NOMO-1 (cell line): ENCODE measurements around the gene OLIG1.

ENCODE experiments used
- DNase-seq, 2 experiments: peaks; one replicate each; lab custom pipeline; 2025; ENCODE audit not compliant: unreplicated experiment in 2 of 2; lab: John Stamatoyannopoulos, UW

The OLIG1 gene

DNA sequence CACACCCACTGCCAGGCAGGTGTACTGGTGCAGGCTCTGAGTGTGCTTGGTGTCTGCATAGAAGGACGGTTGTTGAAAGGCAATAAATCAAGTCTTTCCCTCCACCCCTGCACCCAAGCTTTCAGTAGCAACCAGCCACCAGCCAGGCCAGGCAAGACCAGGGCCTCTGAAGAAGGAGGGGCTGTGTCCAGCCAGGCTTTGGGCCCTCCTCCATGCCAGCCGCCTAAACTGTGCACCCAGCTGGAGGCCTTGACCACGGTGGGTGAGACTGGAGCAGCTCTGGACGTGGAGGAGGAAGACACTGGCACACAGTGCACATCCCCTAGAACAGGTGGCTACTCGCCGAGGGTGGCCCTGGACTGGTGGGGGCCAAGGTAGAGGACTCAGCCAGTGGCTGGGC lies 39.3 kb upstream of the OLIG1 start:
- peak; percentile 23 to 32 for DNase-seq

DNA sequence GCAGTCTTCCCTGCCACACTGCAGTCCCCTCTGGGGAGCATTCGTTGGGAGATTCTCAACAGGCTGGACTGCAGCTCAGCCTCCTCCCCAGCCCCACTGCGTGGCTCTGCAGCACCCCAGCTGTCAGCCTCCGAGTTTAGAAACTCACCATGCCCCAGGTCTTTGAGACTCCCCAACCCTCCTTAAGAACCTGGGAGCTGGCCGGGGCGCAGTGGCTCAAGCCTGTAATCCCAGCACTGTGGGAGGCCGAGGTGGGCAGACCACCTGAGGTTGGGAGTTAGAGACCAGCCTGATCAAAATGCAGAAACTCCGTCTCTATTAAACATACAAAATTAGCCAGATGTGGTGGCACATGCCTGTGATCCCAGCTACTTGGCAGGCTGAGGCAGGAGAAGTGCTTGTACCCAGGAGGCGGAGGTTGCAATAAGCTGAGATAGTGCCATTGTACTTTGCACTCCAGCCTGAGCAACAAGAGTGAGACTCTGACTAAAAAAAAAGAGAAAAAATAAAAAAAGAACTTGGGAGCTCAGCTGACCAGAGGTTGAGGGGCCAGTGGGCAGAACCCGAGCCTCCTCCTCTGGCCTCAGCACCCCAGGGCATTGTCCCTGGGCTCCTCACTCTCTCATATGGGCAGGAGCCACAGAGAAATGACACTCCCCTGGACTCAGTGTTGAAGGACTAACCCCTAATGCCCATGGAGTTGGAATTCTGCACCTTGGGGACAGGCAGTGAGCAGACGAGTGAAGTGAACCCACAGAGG lies 38.6 kb upstream of the OLIG1 start:
- DNase-seq: no peak

DNA sequence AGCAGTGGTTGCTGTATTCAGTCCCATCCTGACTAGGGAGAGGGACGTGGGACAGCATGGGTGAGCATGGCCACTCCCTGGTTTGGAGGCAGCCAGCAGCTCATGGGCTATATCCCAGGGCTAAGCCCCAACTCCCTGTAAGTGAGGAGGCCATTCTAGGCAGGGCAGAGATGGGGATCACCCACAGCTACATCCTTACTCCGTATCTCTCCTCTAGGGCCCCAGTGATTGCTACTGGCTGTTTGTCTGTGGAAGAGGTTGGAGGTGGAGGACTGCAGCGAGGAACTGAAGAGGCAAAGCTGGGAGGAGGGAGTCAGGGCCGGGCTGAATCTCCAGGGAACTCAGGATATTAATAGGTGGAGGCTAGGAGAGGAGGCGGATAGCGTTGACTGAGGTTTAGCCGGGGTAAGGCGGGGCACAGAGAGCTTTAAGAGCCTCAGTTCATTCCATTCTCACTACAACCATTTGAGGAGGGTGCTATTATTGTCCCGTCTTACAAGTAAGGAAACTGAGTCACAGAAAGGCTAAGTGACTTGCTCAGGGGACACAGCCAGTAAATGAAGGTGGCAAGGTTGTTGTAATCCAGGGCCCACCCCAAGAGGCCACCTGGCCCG lies 37.4 kb upstream of the OLIG1 start:
- no peak for DNase-seq

DNA sequence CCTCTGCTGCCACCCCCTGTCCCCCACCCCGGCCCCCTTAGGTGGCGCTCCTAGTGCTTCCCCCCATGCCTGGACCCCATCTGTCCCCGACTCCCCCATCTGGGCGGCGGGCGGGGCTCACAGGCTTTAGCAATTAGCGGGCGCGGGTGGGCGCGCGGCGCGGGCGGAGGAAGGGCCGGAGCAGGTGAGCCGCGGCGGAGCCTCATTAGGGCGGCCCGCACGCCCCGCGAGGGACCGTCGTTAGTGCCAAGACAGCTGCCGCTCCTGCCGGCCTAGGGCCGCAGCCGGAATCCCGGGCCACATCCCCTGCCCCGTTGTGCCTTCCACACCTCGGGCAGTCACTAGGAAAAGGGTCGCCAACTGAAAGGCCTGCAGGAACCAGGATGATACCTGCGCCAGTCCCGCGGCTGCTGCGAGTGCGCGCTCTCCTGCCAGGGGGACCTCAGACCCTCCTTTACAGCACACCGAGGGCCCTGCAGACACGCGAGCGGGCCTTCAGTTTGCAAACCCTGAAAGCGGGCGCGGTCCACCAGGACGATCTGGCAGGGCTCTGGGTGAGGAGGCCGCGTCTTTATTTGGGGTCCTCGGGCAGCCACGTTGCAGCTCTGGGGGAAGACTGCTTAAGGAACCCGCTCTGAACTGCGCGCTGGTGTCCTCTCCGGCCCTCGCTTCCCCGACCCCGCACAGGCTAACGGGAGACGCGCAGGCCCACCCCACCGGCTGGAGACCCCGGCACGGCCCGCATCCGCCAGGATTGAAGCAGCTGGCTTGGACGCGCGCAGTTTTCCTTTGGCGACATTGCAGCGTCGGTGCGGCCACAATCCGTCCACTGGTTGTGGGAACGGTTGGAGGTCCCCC lies 36.6 kb upstream of the OLIG1 start:
- no peak for DNase-seq

DNA sequence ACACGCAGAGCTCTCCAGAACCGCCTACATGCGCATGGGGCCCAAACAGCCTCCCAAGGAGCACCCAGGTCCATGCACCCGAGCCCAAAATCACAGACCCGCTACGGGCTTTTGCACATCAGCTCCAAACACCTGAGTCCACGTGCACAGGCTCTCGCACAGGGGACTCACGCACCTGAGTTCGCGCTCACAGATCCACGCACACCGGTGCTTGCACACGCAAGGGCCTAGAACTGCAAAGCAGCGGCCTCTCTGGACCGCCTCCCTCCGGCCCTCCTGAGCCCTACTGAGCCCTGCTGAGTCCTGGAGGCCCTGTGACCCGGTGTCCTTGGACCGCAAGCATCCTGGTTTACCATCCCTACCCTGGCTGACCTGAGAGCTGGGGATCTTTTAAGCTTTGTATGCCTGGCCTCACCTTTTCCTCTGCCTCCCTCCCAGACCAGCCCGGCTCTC lies 36.0 kb upstream of the OLIG1 start:
- DNase-seq: no peak

DNA sequence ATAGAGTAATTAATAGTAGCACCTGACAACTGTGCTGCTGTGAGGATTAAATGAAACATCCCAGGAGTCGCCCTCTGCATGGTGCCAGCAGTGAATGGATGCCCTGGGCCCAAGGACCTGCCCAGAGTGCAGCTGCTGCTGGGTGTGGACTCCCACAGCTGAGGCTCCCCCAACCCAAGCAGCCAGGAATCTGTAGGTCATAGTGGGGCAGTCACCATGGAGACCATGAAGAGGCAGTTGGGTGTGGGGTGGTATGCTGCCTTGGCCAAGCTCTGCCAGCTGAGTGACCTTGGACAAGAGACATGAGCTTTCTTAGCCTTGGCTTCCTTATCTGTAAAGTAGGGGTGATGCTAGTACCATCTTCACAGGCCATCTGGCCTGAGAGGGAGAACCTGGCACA lies 34.8 kb upstream of the OLIG1 start:
- DNase-seq: no peak

DNA sequence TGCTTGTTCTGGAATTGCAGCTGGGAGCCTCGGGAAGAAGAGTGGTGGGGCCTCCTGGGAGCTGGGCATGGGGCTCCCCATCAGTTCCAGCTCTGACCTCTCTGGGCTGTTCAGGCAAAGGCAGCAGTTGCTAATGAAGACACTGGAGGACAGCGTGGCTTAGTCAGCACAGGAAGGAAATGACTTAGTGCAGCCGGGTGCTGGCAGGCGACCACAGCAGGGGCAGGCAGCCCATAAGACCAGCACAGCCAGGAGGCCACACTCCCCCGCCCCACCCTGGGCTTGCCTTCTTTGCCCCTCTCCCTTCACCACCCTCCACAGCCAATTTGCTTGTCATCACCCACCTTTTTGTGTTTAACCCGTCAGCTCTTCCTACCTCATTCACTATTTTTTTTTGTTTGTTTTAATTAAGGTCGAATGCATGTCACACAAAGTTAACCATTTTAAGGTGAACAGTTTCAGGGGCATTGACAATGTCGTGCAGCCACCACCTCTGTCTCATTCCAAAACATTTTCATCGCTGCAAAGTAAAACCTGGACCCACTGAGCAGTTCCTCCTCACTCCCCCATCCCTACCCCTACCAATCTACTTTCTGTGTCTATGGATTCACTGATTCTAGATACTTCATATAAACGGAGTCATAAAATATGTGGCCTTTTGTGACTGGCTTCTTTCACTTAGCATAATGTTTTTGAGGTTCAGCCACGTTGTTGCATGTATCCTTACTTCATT lies 33.3 kb upstream of the OLIG1 start:
- DNase-seq: peak; percentile 82 to 86

DNA sequence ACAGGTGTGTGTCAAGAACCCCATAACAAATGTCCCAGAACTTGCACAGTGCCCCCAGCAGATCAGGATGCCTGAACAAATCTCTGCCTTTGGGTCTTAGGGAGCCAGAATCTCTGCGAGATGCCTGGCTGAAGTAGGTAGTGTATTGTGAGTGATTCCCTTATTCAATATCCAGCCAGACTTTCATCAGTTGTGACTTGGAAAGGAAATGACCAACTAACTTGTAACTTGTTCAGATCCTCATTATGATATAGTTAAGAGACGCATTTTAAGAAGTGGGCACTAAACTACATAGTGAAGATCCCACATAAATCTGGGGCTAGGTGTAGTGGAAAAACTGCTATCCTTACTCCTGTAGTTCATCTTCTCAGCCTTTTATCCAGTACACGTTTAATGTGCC lies 32.4 kb upstream of the OLIG1 start:
- DNase-seq: no peak

DNA sequence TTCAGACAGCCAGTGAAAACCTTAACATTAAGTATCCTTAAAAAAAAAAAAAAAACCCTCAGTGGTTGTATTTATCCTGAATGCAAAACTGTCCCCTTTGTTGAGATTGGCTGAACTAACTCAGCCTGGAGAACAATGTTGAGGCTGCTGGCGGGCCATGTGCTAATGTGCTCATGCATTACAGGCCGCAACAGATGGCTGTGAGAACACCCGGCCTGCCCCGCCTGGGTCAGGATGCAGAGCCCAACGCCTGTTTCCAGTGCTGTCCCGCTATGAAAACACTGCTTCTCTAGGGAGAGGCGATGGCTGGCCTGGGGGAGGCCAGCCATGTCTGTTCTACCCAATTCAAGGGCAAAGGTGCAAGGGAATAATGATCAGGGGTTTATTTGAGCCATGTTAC lies 30.4 kb upstream of the OLIG1 start:
- no peak for DNase-seq

DNA sequence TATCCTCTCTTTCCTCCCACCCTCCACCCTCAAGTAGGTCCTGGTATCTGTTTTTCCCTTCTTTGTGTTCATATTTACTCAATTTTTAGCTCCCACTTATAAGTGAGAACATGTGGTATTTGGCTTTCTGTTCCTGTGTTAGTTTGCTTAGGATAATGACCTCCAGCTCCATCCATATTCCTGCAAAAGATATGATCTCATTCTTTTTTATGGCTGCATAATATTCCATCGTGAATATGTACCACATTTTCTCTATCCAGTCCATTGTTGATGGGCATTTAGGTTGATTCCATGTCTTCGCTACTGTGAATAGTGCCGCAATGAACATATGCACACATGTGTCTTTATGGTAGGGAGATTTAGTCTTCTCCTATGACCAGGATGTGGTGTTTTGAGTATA lies 29.7 kb upstream of the OLIG1 start:
- no peak for DNase-seq

DNA sequence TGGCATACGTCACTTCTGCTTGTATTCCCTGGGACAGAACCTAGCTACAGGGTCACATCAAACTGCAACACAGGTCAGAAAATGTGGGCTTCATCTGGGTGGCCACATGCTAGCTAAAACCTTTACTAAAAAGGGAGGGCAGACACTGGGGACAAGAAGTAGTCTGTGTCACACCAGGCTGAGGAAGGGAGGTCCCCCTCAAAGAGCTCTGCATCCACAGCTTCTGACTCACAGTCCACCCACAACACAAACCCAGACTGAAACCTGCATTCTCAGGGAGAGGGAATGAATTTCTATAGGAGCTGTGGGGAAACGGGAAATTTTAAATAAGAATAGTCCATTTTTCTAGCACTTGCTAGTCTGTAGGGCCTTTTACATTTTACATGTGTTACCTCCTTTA lies 28.0 kb upstream of the OLIG1 start:
- DNase-seq: no peak

DNA sequence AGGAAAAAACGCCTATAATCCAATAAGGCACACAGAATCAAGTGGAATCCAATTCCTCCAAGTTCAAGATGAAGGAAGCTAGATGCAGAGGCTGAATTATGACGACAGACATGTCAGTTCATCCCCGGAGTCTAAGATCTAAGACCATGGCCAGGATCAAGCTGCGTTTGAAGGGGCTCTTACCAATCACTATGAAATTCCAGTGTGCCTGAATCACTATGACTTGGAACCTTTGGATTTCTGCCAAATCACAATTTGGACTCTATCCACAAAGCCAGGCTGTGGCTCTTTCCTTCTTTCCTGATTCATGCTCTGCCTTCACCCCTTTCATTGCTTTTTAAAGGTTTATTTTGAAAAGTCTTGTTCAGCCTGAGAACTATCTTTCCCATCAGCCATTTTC lies 27.1 kb upstream of the OLIG1 start:
- no peak for DNase-seq

DNA sequence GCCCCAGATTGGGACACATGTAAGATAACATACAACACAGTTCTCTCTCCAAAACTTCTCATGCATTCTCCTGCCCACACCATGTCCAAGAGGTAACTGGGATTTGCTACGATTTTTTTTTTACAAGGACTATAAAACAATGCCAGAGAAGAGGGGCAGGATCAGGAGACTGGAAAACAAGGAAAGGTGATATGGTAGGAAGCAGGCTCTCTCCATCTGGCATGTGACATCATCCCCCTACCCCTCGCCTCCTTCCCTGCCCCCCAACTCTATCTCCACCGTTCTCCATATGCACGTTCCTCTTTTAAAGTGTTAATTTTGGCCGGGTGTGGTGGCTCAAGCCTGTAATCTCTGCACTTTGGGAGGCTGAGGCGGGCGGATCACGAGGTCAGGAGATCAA lies 23.5 kb upstream of the OLIG1 start:
- no peak for DNase-seq

DNA sequence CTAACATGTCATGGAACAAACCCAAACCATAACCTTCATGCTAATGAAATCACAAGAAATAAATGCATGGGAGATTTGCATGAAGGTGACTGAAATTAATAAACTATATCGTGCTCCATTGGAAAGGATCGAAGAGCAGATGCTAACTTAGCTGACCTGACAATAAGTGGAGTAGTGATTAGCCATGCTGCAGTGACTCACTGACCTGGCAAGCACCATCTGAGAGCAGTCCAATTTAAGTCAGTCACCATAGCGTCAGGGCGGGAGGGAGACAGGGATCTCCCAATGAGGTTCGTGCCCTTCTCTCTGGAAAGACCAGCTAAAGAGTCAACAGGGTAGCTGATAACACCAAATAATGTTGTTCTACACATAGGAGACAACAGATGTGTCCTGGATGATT lies 22.7 kb upstream of the OLIG1 start:
- no peak for DNase-seq

DNA sequence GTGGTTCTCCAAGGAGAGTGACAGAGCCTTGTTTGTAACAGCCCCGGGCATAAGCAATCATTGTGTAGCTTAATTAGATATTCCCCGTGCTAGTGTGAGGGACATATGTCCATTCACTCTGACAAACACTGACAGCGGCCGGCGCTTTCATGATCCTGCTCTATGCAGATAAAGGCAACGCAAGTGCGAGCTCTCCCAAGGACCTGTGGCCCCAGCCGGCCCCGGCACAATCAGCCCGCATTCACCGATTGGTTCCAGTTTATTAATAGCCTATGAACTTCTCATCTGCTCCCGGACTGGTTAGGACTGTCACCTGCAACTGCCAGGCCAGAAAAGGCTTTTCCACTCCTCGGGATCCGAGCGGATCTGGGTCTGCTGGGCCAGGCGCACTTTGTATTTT lies 18.0 kb upstream of the OLIG1 start:
- DNase-seq: no peak

DNA sequence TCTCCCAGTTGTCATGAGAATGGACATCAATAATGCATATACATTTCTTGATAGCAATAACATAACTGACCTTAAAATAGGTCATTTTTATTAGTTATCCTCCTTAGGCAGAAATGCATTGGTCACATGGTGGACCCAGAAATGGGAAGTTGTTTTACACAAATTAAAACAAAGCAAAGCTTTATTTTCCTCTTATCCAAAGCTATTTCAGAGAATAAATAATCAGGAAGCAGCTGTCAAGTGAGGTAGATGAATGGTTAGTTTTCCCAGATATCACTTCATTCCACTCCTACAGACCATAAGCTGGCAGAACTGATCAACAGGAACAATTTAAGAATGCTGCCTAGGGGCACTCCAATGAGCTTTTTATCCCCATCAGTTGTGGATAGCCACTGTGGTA lies 16.0 kb upstream of the OLIG1 start:
- no peak for DNase-seq

DNA sequence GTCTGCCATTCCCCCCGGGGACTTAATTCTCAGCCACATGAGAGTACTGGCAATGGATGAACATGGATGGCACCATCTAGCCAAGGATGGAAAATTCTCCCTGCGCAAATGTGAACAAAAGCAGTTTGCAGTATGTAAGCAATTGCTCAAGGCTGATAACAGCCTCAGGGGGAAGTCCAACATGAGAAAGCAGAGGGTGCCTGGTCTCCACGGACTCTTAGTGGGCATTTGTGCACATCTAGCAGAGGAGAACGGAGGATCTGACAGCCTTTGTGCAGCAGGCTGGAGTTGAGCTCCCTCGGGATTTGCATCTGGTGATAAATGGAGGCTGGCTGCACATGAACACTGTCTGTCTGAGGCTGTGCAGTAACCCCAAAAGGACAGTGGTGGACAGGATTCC lies 13.9 kb upstream of the OLIG1 start:
- DNase-seq: no peak

DNA sequence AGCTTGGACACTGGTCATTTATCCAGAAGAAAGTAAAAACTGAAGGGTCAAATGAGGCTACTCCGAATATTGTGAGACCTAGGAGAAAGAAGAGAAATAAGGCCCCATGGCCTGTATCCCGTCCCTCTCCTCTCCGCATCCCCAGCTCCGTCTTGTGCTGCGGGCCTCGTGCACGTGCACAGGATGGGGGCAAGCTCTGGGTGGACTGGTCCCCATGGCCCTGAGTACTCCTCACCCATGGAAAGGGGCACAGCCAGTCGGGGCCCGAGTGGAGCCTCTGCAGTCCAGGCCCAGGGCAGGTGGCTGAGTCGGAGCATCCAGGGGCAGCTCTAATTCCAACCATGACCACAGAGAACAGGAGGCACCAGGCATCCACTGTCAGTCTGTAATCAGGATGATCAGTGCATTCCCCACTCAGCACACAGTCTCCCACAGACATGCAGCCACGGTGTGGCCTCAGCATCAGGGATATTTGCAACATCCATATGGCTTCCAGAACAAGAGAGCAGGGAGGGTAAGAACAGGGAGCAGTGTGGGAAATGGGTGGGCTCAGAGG lies 12.5 kb upstream of the OLIG1 start:
- DNase-seq: no peak

DNA sequence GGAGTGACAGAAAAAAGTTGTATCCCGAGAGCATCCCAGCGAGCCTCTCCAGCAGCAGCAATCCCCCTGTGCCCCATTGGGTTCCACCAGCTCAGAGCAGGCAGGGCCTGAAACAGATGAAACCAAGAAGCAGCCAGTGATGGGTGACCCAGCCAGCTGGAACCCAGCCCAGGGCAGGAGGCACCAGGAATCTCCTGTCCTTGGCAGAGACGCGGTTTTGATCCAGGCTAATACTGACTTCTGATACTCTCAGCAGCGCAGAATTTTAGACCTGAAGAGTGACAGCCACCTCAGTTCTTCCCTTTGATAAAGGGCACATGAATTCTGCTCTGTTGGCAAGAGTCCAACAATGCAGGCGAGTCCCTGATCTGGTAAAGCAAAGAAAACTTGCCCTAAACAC lies 11.4 kb upstream of the OLIG1 start:
- no peak for DNase-seq

DNA sequence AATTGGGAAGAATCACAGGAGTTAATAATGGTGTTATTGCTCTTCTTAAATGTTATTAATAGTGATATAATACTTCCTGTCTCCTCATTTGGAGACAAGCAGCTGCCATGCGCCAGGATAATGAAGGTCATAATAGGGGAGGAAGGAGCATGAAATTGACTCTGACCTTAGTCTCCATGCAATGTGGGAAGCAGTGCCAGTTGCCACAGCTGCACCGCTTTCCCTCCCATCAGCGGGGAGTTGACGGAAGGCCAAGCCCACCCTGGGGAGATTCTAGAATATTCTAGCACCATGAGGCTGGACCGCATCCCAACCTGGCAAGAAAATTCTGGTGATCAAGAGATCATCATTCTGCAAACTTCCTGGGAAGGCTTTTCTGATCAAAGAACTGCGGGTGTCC lies 11.0 kb upstream of the OLIG1 start:
- DNase-seq: no peak

DNA sequence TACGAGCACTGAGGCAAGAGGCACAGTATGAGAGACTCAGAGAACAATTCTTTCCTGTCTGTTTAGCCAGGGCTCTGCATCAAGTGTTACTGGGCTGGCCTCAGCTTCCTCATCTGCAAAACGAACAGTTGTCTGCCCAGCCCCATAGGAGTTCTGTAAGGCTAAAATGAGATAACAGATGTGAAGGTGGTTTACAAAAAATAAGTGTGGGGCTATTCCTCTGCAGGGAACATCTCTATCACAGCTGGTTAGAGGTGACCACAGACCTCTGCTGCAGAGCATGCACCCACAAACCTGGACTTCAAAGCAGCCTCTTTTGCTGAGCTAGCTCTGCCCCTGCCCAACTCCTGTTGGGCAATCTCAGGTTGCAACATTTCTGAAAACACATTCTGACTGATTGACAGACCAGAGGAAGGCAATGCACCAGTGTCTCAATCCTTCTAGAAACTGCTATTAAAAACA lies 10.5 kb upstream of the OLIG1 start:
- peak; percentile 96 to 99 for DNase-seq
